Measurements from ENCODE around the gene SLX9. TPM values are rescaled to one million over a fixed set of nuclear protein-coding genes. Genes with fewer than 3 reads are reported as not detected.

Gene SLX9
- total RNA-seq, 2 experiments from 2014 or later = 18.6 to 61.6 TPM

DNA sequence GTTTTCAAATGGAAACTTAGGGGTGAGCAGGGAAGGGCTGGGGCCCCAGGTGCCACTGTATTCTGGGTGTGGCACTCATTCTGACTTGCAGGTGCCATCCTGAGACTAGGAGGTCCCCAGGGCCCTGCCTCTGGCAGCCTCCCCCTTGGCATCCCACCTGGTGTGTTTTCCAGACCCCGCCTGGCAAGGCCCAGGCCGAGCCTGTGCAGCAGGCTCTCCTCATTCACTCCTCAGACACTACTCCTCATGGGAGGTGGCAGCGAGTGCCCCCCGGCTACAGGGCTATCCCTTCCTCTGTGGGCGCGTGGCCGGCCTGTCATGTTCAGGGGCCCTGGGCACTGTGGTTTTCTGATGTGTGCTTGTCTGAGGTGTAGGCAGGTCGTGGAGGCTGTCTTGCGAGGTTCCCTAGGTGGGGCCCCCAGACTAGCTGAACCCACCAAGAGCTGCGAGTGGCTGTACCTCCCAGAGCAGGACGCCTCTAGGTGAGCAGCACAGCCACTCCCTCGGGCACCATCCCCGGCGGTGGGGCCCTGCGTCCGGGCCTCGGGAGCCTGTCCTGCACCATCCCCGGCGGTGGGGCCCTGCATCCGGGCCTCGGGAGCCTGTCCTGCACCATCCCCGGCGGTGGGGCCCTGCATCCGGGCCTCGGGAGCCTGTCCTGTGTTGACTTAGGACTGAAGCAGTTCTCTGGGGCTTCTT is 13.2 kb downstream of the SLX9 start:
- Histone ChIP-seq H3K4me2 (ENCODE audit: low read length) (no peak overlapping the region), H3K9me2 (ENCODE audit: insufficient read depth, low read length) (no peaks in the 10 kb centered on the region), H3K27ac (ENCODE audit: low read depth, low read length, poor library complexity, severe bottlenecking) (no peak overlapping the region), H3K9me3 (ENCODE audit: low read length) (no peaks in the 10 kb centered on the region), H4K20me1 (ENCODE audit: insufficient read depth, low read length) (no peaks in the 10 kb centered on the region), H3K36me3 (ENCODE audit: insufficient read depth, low read length) (peaks cover 73% of the 10 kb centered on the region), H3K4me3 (ENCODE audit: low read depth, low read length, poor library complexity, severe bottlenecking) (no peak overlapping the region), H3K4me1 (ENCODE audit: insufficient read depth, low read length, poor library complexity, severe bottlenecking) (no peaks in the 10 kb centered on the region), H3K79me2 (ENCODE audit: insufficient read depth, low read depth, low read length) (peaks cover 11% of the 10 kb centered on the region; the same call in 1 of the 2 replicates), H2AFZ (ENCODE audit: low read length) (no peak overlapping the region)
- no TSS peak for BruUV-seq (replicated peaks)
- TF ChIP-seq CTCF (conservative IDR thresholded peaks at IDR 0.05; ENCODE audit: low read length) = no peak
- no peak for TF ChIP-seq EZH2phosphoT487 (IDR thresholded peaks at IDR 0.05; ENCODE audit: borderline replicate concordance, low read depth, low read length)
- POLR2A ChIA-PET = no interaction called here
- no peak for DNase-seq (ENCODE audit: low spot score)
- CTCF ChIA-PET (ENCODE audit: unreplicated experiment) = no interaction called here
- intact Hi-C loops (cut with micrococcal nuclease; ENCODE audit: unreplicated experiment) = no loop called here

- no peaks in the 10 kb centered on the region for H3K9me2 ChIP-seq (ENCODE audit: insufficient read depth, low read length)
- BruUV-seq (replicated peaks) = no TSS peak
- no peak overlapping the region for H2AFZ ChIP-seq (ENCODE audit: low read length)
- CTCF ChIA-PET (ENCODE audit: unreplicated experiment) = no interaction called here
- POLR2A ChIA-PET = no interaction called here
- no peak overlapping the region for H3K27ac ChIP-seq (ENCODE audit: low read depth, low read length, poor library complexity, severe bottlenecking)
- intact Hi-C loops (cut with micrococcal nuclease; ENCODE audit: unreplicated experiment) = no loop called here
- DNase-seq (ENCODE audit: low spot score) = no peak
- peaks cover 11% of the 10 kb centered on the region; the same call in 1 of the 2 replicates for H3K79me2 ChIP-seq (ENCODE audit: insufficient read depth, low read depth, low read length)
- TF ChIP-seq CTCF (conservative IDR thresholded peaks at IDR 0.05; ENCODE audit: low read length) (no peak), EZH2phosphoT487 (IDR thresholded peaks at IDR 0.05; ENCODE audit: borderline replicate concordance, low read depth, low read length) (no peak)
- H4K20me1 ChIP-seq (ENCODE audit: insufficient read depth, low read length) = no peaks in the 10 kb centered on the region
- peaks cover 78% of the 10 kb centered on the region for H3K36me3 ChIP-seq (ENCODE audit: insufficient read depth, low read length)
- H3K4me1 ChIP-seq (ENCODE audit: insufficient read depth, low read length, poor library complexity, severe bottlenecking) = no peaks in the 10 kb centered on the region
- H3K9me3 ChIP-seq (ENCODE audit: low read length) = no peaks in the 10 kb centered on the region
- no peak overlapping the region for H3K4me3 ChIP-seq (ENCODE audit: low read depth, low read length, poor library complexity, severe bottlenecking)
- H3K4me2 ChIP-seq (ENCODE audit: low read length) = no peak overlapping the region
Observed at GRCh38 chr21:44953628-44954021, 13.8 kb downstream of the SLX9 start.

GRCh38 chr21:44954281-44954771 is 14.5 kb downstream of the SLX9 start:
- no peak overlapping the region for H3K4me2 ChIP-seq (ENCODE audit: low read length)
- H3K4me3 ChIP-seq (ENCODE audit: low read depth, low read length, poor library complexity, severe bottlenecking) = no peak overlapping the region
- no peak overlapping the region for H2AFZ ChIP-seq (ENCODE audit: low read length)
- no peaks in the 10 kb centered on the region for H3K9me2 ChIP-seq (ENCODE audit: insufficient read depth, low read length)
- H3K79me2 ChIP-seq (ENCODE audit: insufficient read depth, low read depth, low read length) = peaks cover 11% of the 10 kb centered on the region; the same call in 1 of the 2 replicates
- H3K9me3 ChIP-seq (ENCODE audit: low read length) = no peaks in the 10 kb centered on the region
- H3K4me1 ChIP-seq (ENCODE audit: insufficient read depth, low read length, poor library complexity, severe bottlenecking) = no peaks in the 10 kb centered on the region
- POLR2A ChIA-PET = no interaction called here
- H3K36me3 ChIP-seq (ENCODE audit: insufficient read depth, low read length) = peaks cover 79% of the 10 kb centered on the region
- CTCF ChIA-PET (ENCODE audit: unreplicated experiment) = no interaction called here
- BruUV-seq (replicated peaks) = no TSS peak
- TF ChIP-seq EZH2phosphoT487 (IDR thresholded peaks at IDR 0.05; ENCODE audit: borderline replicate concordance, low read depth, low read length) (no peak), CTCF (conservative IDR thresholded peaks at IDR 0.05; ENCODE audit: low read length) (no peak)
- H3K27ac ChIP-seq (ENCODE audit: low read depth, low read length, poor library complexity, severe bottlenecking) = no peak overlapping the region
- DNase-seq (ENCODE audit: low spot score) = no peak
- no peaks in the 10 kb centered on the region for H4K20me1 ChIP-seq (ENCODE audit: insufficient read depth, low read length)
- intact Hi-C loops (cut with micrococcal nuclease; ENCODE audit: unreplicated experiment) = no loop called here
